Measurements from ENCODE around the gene RASSF3.

- TF ChIP-seq CTCF (IDR thresholded peaks at IDR 0.05) (no peak), POLR2AphosphoS5 (IDR thresholded peaks at IDR 0.05; ENCODE audit: low read depth, low read length) (no peak), SIN3A (IDR thresholded peaks at IDR 0.05; ENCODE audit: borderline replicate concordance, insufficient read depth, low read depth, low read length) (no peak)
- TF ChIP-seq, protein P1, sequence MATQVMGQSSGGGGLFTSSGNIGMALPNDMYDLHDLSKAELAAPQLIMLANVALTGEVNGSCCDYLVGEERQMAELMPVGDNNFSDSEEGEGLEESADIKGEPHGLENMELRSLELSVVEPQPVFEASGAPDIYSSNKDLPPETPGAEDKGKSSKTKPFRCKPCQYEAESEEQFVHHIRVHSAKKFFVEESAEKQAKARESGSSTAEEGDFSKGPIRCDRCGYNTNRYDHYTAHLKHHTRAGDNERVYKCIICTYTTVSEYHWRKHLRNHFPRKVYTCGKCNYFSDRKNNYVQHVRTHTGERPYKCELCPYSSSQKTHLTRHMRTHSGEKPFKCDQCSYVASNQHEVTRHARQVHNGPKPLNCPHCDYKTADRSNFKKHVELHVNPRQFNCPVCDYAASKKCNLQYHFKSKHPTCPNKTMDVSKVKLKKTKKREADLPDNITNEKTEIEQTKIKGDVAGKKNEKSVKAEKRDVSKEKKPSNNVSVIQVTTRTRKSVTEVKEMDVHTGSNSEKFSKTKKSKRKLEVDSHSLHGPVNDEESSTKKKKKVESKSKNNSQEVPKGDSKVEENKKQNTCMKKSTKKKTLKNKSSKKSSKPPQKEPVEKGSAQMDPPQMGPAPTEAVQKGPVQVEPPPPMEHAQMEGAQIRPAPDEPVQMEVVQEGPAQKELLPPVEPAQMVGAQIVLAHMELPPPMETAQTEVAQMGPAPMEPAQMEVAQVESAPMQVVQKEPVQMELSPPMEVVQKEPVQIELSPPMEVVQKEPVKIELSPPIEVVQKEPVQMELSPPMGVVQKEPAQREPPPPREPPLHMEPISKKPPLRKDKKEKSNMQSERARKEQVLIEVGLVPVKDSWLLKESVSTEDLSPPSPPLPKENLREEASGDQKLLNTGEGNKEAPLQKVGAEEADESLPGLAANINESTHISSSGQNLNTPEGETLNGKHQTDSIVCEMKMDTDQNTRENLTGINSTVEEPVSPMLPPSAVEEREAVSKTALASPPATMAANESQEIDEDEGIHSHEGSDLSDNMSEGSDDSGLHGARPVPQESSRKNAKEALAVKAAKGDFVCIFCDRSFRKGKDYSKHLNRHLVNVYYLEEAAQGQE (IDR thresholded peaks at IDR 0.05; ENCODE audit: insufficient read depth in 1 of 2, low read depth in 2 of 2, low read length in 1 of 2) = no peak
These were observed 42.8 kb downstream of the RASSF3 start for GRCh38 chr12:64653123-64653522.

All from Panc1 (cell line).